Breast epithelium (tissue), 4 donors: ENCODE measurements around the gene HMGN1. TPM values are rescaled to one million over a fixed set of nuclear protein-coding genes. Genes with fewer than 3 reads are reported as not detected.
A peak's percentile ranks its signal among the peaks of the same experiment; 100 is the strongest.

Experiments
- DNase-seq, 2 donors: peaks; one replicate each; pipeline ENCODE4 v3.0.0-alpha.2; 2019; ENCODE audit warnings: low spot score in 2 of 2
- H3K27ac ChIP-seq, 2 donors: fragments of 200-600 bp; sonication (generic) in 1 of 2; one replicate each; pipeline ENCODE4 v1.5.1; 2016 to 2019; ENCODE audit warnings: mild to moderate bottlenecking in 1 of 2
- H3K27me3 ChIP-seq, 2 donors: fragments of 200-600 bp; sonication (generic) in 1 of 2; one replicate each; pipeline versions ENCODE4 v1.5.1 to v1.6.0; 2017 to 2019; ENCODE audit warnings: control low read depth in 1 of 2, mild to moderate bottlenecking in 1 of 2
- H3K36me3 ChIP-seq: fragments of 200-600 bp; one replicate; pipeline ENCODE4 v1.5.1; 2019
- H3K4me1 ChIP-seq, 2 donors: fragments of 200-600 bp; sonication (generic); one replicate each; pipeline ENCODE4 v1.5.1; 2016 to 2019; ENCODE audit warnings: control low read depth in 1 of 2
- H3K4me3 ChIP-seq, 3 donors: fragments of 200-600 bp; sonication (generic); 1 replicate in 2 of 3; 2 replicates in 1 of 3; pipeline ENCODE4 v1.5.1; 2016 to 2019; ENCODE audit warnings: mild to moderate bottlenecking in 3 of 3, moderate library complexity in 2 of 3
- H3K9me3 ChIP-seq, 2 donors: fragments of 200-600 bp; sonication (generic) in 1 of 2; one replicate each; pipeline ENCODE4 v1.5.1; 2016 to 2019; ENCODE audit warnings: control low read depth in 1 of 2
- CTCF ChIP-seq, 3 donors: fragments of 450-650 bp; IDR thresholded peaks; one replicate each; pipeline ENCODE4 v1.5.1; 2016 to 2017; ENCODE audit warnings: antibody characterized with exemption in 3 of 3, mild to moderate bottlenecking in 3 of 3, moderate library complexity in 3 of 3
- POLR2A ChIP-seq: fragments of 450-650 bp; IDR thresholded peaks from one replicate; pipeline ENCODE4 v1.6.1; 2016; ENCODE audit warnings: antibody characterized with exemption, mild to moderate bottlenecking, moderate library complexity
- POLR2AphosphoS5 ChIP-seq, 3 donors: sonication (generic); formaldehyde crosslinking; IDR thresholded peaks; one replicate each; pipeline ENCODE4 v1.6.1; 2017; ENCODE audit warnings: antibody characterized with exemption in 3 of 3
- intact Hi-C: fragments of 100-400 bp; cut with DNase I; formaldehyde crosslinking; loops from one replicate; pipeline ENCODE4 v1.15.1; 2023; ENCODE audit warnings: low total_unique reads
- total RNA-seq, 3 donors: library from RNA; depleted of rRNA; stranded (reverse); fragments of >200 nt; gene quantifications; one replicate each; pipeline ENCODE4 v1.1.0, GENCODE V29; 2016

The HMGN1 gene
- total RNA-seq, 3 donors from 2014 or later: 68.5 to 166 (median 127) TPM

GRCh38 chr21:39313042-39313570, 35.8 kb downstream of the HMGN1 start:
- Histone ChIP-seq H3K4me3 (peak overlapping the region; percentile 84 to 96 (median 86)), H3K27me3 (no peaks in the 10 kb centered on the region), H3K9me3 (no peaks in the 10 kb centered on the region), H3K4me1 (peaks cover 0 to 3% of the 10 kb centered on the region in 2 donors), H3K36me3 (no peaks in the 10 kb centered on the region), H3K27ac (peak overlapping the region; percentile 95 to 96)
- intact Hi-C loops: no loop called here
- DNase-seq: peak in 1 of 2 donors; percentile 28
- no peak for TF ChIP-seq CTCF (IDR thresholded peaks at IDR 0.05)
- no peak for TF ChIP-seq POLR2A
- TF ChIP-seq POLR2AphosphoS5 (IDR thresholded peaks at IDR 0.05): no peak

- Histone ChIP-seq H3K4me1 (peaks cover 0 to 3% of the 10 kb centered on the region in 2 donors), H3K4me3 (peak overlapping the region; percentile 84 to 96 (median 86)), H3K27ac (peak overlapping the region; percentile 95 to 96), H3K36me3 (no peaks in the 10 kb centered on the region), H3K9me3 (no peaks in the 10 kb centered on the region), H3K27me3 (no peaks in the 10 kb centered on the region)
- TF ChIP-seq POLR2A: no peak
- no peak for TF ChIP-seq POLR2AphosphoS5 (IDR thresholded peaks at IDR 0.05)
- no peak for TF ChIP-seq CTCF (IDR thresholded peaks at IDR 0.05)
- peak; percentile 89 to 91 for DNase-seq
- intact Hi-C loops: no loop called here
These were observed 36.5 kb downstream of the HMGN1 start for GRCh38 chr21:39312112-39313041.

- Histone ChIP-seq H3K27ac (no peak overlapping the region), H3K36me3 (no peaks in the 10 kb centered on the region), H3K27me3 (no peaks in the 10 kb centered on the region), H3K4me3 (no peak overlapping the region), H3K9me3 (no peaks in the 10 kb centered on the region), H3K4me1 (peaks cover 0 to 3% of the 10 kb centered on the region in 2 donors)
- TF ChIP-seq POLR2A (no peak), POLR2AphosphoS5 (IDR thresholded peaks at IDR 0.05) (no peak), CTCF (IDR thresholded peaks at IDR 0.05) (no peak)
- no peak for DNase-seq
- intact Hi-C loops: no loop called here
These were observed 37.7 kb downstream of the HMGN1 start for GRCh38 chr21:39311164-39311563.

- intact Hi-C loops: no loop called here
- Histone ChIP-seq H3K9me3 (no peaks in the 10 kb centered on the region), H3K36me3 (no peaks in the 10 kb centered on the region), H3K27ac (no peak overlapping the region), H3K4me3 (no peak overlapping the region), H3K27me3 (no peaks in the 10 kb centered on the region), H3K4me1 (peaks cover 0 to 3% of the 10 kb centered on the region in 2 donors)
- DNase-seq: no peak
- no peak for TF ChIP-seq CTCF (IDR thresholded peaks at IDR 0.05)
These were observed 41.4 kb downstream of the HMGN1 start for GRCh38 chr21:39307466-39307865.

- H3K4me1 ChIP-seq: no peaks in the 10 kb centered on the region
- H3K27me3 ChIP-seq: no peaks in the 10 kb centered on the region
- H3K27ac ChIP-seq: no peak overlapping the region
- intact Hi-C loops: no loop called here
- peaks cover 6% of the 10 kb centered on the region for H3K36me3 ChIP-seq
- H3K9me3 ChIP-seq: peaks cover 0 to 10% of the 10 kb centered on the region in 2 donors
- DNase-seq: no peak
- no peak for TF ChIP-seq CTCF (IDR thresholded peaks at IDR 0.05)
- TF ChIP-seq POLR2AphosphoS5 (IDR thresholded peaks at IDR 0.05): no peak
- TF ChIP-seq POLR2A: no peak
- no peak overlapping the region for H3K4me3 ChIP-seq
These were observed 48.3 kb downstream of the HMGN1 start for GRCh38 chr21:39300587-39300986.
